HG03175 (cell line): ENCODE data around the gene TRIB2.

Source experiments
- ATAC-seq: cut with Tn5 transposase; IDR thresholded peaks from one replicate; pipeline ENCODE4 v1.9.1; 2021; ENCODE audit warnings: mild to moderate bottlenecking, moderate library complexity; ENCODE audit not compliant: unreplicated experiment

The TRIB2 gene

DNA sequence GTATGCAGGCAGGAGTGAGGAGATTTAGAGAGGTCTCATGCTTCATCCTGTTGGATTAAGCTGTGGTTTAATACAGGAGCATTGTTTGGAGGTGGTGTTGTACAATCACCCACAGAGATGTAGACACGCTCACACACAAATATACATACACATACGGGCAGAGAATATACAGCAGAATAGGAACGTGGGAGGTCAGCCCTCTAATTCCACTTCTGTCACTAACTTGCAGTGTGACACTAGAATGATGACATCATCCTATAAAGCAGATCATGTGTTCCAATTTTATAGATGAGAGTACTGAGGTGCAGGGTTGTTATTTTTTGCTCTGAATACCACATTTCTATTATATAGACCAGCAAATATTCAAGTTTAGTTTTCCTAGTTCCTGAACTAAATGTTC lies 54.4 kb downstream of the TRIB2 start:
- ATAC-seq = no peak

DNA sequence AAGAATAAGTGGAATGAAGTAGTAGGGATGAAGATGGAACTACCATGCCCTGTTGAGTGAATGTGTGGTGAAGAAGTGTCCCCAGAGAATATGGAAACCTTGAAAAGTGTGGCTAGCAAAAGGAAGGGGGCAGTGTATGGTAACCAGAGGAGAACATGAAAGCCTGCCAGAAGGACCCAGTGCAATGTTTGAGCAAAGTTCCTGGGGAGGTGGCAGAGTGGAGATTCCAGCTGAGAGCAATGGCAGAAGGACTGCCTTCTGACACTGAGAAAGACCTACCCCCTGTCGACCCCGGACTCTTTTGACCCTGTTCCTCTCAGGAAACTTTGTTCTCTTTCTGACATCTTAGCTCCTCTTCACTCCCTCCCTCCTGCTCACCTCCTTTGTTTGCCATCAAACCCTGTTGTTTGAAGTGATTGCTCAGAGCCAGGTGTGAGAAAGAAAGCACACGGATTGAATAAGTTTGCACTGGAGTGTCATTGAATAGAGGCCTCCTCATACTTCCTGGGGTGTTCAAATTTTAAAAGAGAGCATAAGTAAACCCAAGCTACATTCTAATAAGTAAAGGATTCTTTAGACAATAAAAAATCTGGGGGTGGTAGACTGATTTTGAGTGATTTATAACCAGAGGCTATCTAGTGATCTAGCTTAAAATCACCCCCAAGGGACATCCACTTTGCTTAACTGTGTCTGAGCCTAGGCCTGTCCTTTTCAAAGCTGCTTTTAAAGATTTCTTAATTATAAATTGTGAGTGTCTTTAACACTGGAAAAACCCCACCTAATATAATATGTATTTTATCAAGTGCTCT lies 57.1 kb downstream of the TRIB2 start:
- ATAC-seq = no peak

DNA sequence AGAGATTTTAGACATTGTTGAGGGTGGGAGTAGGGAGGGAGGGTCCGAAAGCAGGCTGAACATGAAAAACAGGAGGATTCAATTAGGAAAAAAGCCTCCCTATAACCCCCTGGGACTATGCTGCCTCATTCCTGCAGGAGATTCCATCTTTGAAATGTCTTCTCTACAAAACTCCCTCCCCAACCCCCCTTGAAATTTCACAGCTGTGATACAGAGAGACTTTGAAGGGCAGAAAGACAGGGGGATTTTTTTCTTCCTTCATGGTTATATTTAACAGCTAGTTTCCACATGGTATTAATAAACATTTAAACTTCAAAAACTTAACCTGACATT lies 57.6 kb downstream of the TRIB2 start:
- no peak for ATAC-seq

DNA sequence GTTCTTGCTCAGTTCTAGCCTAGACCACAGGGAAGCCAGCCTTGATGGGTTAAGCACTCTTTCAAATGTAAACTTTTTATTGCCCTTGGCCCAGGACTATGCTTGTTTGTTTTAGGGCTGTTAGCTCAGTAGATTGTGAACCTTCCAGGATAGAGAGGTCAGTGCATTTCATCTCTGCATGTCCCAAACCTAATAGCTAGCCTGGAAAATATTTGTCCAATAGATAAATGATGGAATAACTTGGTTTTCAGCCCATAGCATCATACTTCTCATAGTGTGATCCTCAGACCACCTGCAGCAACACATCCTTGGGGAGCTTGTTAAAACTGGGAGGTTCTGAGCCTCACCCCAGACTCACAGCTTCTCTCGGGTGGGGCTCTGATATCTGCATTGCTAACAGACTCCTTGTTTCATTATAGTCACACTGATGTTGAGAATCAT lies 59.8 kb downstream of the TRIB2 start:
- ATAC-seq = no peak

DNA sequence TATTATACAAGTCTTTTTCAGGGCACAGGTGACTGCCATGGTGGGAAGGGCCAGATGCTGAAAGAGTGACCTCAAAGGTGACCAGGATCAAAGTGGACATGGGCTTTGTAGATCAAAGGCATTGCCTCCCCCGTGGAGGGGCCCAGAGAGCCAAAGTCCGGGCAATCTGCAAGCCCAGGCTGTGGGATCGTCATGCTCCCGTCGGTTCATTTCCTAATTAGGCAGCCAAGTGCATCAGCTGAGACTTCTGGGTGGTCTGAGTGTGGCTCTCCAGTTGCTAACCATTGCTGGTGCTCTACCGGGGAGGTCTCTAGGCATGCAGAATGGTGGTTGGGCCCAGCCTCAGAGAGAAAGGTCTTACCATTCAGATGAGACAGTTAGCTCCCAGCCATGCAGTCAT lies 61.6 kb downstream of the TRIB2 start:
- ATAC-seq = no peak

DNA sequence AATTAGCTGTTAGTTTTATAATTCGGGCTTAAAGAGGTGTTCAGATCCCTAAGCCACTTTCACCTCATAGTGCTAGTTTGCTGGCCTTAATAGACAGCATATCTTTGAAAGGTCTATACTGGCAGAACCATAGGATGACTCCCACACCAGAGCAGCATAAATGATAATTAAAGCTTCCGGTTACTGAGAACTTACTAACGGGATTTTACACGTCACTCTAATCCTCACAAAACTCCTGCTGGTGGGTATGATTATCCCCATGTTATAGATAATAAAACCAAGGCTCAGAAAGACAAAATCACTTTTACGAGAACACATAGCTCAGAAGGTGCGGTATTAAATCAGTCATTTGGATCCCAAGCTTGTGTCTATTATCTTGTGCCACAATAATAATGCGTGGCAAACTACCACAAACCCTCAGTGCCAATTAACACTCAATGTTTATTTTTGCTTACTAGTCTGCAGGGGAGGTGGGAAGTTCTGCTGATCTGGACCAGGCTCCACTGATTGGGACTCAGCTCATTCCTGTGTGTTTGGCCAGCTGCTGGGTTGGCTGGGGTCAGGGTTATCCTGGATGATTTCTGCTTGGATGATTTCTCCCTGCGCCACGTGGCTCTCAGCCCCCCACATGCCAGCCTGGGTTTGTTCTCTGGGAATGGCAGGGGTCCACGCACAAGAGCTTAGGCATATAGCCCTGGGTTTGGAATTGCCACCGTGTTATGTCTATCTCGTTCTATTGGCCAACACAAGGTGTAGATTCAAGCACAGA lies 62.3 kb downstream of the TRIB2 start:
- ATAC-seq = no peak

DNA sequence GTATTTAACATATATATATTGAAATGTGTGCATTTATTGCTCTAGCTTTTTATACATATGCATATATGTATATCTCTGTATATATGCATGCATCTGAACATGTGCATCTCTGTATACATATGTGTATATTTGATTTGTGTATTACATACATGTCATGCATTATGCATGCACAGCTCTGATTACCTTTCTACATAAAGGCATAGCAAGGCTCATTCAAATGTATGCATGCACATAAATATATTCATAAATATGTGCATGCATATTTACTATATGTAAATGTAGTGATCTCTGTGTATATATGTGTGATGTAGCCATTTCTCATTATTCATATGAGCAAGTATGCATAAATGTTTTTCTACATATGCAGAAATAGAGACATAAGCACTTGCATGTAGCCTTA lies 64.6 kb downstream of the TRIB2 start:
- no peak for ATAC-seq

DNA sequence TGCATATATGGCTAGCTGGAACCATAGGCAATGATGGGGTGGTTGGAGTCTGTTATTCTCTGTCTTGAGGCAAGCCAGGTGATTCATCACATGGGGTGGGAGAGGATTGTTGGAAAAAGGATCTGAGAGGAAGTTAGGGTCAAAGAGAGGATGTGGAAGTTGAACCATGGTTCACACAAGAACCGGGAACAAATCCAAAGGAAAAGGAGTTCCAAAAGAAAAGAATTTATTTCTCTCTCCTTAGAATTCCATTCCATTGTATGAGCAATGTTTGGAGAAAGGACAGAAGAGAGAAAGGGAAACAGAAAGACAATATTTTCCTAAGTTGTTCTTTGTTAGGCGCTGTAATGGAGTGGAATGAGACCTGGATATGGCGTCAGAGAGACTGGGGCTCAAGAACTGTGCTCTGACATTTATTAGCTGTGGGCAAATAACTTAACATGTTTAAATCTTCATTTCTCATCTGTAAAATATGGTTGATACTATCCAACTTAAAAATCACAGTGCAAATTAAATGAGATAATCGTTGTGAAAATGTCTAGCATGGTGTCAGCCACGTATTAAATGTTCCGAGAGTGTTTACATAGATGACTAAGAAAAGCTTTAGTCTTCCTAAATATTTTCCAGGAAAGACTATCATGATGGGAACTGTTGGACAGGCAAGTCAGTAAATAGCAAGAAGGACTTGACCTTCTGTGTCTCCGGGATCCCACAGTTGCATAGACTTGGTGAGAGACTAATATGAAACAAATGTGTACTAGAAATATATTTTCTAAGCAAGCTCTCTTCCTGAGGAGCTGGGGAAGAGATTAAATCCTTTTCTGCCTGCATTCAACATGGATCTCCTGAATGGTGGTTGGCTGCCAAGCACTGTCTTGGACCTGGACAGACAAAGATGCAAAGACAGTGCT lies 71.4 kb downstream of the TRIB2 start:
- ATAC-seq = no peak

DNA sequence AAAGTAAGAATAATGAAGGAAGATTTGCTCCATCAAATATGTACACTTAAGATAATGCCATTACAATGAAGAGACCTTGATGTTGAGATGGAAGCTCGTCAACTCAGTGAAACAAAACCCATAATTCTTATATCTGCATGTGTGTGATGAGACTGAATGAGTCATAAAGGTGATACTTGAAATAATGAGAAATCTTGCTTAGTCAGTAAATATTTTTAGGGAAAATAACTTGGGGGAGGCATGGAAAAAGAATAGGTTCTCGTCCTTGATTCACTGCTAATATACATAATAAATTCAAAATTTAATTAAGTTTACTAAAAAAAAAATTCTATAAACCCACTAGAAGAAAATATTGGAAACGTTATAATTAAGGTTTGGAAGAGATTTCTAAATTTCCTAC lies 75.2 kb downstream of the TRIB2 start:
- ATAC-seq = no peak
